22Rv1 (cell line): ENCODE measurements around the gene ADAMTS2.

Source experiments
- CTCF ChIP-seq: fragments of 450-650 bp; IDR thresholded peaks from 2 replicates; pipeline ENCODE4 v1.5.1; 2017; ENCODE audit warnings: mild to moderate bottlenecking
- ZFX ChIP-seq: fragments of 450-650 bp; IDR thresholded peaks from 2 replicates; pipeline ENCODE4 v1.6.1; 2017; ENCODE audit warnings: antibody characterized with exemption, borderline replicate concordance

GRCh38 chr5:179181988-179182387, 163.3 kb downstream of the ADAMTS2 start:
- TF ChIP-seq CTCF (no peak), ZFX (no peak)
